Heart left ventricle (tissue), 13 donors: ENCODE results near the gene NCOA3.

Experiments used
- CTCF ChIP-seq, 12 donors: fragments of 200-600 bp; sonication (generic) in 4 of 12; IDR thresholded peaks; one replicate each; pipeline versions ENCODE4 v1.5.0 to v1.8.0; 2018 to 2022; ENCODE audit warnings: antibody characterized with exemption in 12 of 12, mild to moderate bottlenecking in 5 of 12
- POLR2A ChIP-seq, 2 donors: fragments of 450-650 bp; IDR thresholded peaks; one replicate each; pipeline ENCODE4 v1.6.1; 2017; ENCODE audit warnings: antibody characterized with exemption in 2 of 2, mild to moderate bottlenecking in 2 of 2, moderate library complexity in 2 of 2
- donor health status: ischemic (EF 13 %, LVEDD 7.1; RV severe dilation, severe dysfunction).
- donor health status: DM: no; HTN: yes; CAD: no.
- donor health status: DM: no; HTN: no; CAD: no.
- donor health status: ischemic (EF 25% LVEDD 6.9; RV normal size, moderate dysfunction).
- donor health status: ischemic (EF 25% LVEDD 5.7; RV mildly dilated, moderate dysfunction).
- donor health status: ischemic (EF 35%, LVEDD 5.7; RV mildly dilated, moderate dysfunction).
- donor health status: nonischemic (EF 11% LVEDD 7.7; RV severe dilation, severe dysfunction).
- donor health status: DM: yes; HTN: yes; CAD: no.
- donor health status: PGD.
- donor health status: ischemic (EF 29% LVEDD 5.4; RV normal size, mild dysfunction).
- donor health status: nonischemic (EF 23%, LVEDD 6.1; RV moderate dilation, normal function).

GRCh38 chr20:47543006-47543431 lies 41.3 kb downstream of the NCOA3 start:
- no peak for TF ChIP-seq CTCF (IDR thresholded peaks at IDR 0.05)
- TF ChIP-seq POLR2A (IDR thresholded peaks at IDR 0.05): no peak
